Non-pigmented ciliary epithelial cell (primary cell): Measurements from ENCODE around the gene WIPF2.
A peak's percentile ranks its signal among the peaks of the same experiment; 100 is the strongest.

Experiments
- DNase-seq: peaks from one replicate; pipeline ENCODE4 v3.0.0-alpha.2; 2010; ENCODE audit warnings: low read depth

The WIPF2 gene

DNA sequence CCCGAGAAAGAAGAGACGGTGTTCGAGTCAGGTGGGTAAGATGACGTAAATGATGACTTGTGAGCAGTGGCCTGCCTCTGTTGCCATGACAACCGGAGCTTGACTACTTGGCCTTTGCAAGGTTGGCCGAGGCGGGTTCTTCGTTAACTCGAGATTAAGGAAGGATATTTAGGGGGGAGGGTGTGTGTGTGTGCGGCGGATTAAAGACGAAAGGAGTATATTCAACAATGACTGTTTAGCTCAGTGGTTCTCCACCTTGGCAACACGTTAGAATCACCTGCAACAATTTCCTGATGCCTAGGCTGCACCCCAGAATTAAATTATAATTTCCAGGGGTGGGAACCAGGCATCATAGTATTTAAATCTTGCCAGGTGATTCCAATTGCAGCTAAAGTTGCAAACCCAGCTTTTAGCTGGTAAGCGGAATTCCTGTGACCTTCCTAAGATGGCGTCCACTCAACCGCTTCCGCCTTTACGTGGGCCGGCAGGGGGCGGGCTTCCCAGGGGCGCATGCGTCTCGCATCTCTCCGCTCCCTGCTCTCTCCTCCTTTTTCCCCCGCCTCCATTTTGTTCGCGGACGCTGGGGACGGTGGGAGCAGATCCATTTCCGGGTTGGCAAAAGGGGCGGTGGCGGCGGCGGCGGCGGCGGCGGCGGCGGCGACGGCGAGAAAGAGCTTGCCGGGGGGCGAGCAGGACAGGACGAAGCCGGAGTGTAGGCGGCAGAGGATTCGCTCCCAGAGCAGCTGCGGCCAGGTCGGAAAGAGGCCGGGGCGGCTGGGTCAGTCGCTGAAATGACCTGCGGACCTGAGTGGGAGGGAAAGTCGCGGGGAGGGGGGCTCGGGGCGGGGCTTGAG is at the start of gene WIPF2:
Gene WIPF2, plus strand, starts transcription at position 565 of the 854 bp plus-strand sequence. CDS start 37,156 bp downstream, outside the sequence.
- DNase-seq, result peak; percentile 83

- no peak for DNase-seq
Observed at GRCh38 chr17:40170325-40170724, 48.8 kb upstream of the WIPF2 start.

- no peak for DNase-seq
Observed at GRCh38 chr17:40171750-40172149, 47.4 kb upstream of the WIPF2 start.

DNA sequence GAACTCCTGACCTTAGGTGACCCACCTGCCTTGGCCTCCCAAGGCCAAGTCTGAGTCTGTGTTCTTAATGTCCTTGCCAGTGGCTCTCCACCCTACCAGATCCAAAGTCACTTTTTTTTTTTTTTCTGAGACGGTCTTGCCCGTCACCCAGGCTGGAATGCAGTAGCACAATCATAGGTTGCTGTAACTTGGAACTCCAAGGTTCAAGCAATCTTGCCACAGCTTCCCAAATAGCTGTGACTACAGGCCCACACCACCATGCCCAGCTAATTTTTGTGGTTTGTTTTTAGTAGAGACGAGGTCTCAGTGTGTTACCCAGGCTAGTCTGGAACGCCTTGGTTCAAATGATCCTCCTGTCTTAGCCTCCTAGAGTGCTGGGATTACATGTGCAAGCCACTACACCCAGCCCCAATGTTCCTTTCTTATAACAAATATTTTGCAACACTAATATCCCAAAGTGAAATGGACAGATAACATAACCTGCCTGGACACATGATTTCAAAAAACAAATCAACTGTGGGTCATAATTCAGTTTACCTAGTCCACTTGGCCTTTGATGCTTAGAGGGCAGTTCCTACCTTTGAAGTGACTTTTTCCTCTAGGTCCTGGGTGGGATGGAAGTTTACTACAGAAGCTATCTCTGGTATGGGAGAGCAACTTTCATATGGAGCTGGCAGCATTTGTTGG is 45.9 kb upstream of the WIPF2 start:
- no peak for DNase-seq

GRCh38 chr17:40173778-40174135 is 45.3 kb upstream of the WIPF2 start:
- DNase-seq, result no peak

- no peak for DNase-seq
Observed at GRCh38 chr17:40174514-40174913, 44.6 kb upstream of the WIPF2 start.

DNA sequence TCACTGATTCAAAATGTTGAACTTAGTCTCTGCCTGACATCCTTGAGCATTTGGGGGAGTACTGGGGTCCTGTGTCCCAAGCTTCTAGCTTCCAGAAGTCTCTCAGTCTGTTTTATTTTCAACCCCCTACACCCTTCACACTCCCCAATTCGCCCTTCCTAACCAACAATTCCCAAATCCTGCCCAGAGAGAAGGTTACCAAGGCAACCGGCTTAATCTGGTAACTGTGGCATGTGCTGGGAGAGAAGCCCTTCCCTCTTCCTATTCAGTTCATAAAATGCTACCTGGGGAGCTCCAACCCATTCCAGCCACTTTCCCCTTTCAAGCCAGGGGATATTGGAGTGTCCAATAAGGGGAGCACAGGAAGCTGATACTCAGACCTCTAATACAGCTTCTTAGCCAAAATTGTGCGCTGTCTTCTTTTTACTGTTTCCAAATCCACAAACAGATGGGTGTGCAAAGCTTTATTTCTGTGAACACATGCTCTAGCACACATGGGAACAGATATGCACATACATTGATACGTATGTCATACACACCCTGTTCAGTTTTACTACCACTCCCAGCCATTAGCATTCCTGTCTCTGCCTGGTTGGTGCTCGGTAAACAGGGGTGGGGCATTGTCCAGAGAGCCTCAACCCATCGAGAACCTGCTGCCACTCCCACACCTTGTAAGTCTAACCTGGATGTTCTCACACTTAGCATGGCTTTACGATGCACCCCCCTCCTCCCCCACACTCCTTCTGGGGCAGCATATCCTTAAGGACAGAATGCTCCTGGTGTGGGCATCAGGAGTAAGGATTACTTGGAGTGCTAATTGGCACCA is 43.0 kb upstream of the WIPF2 start:
- DNase-seq, result no peak

GRCh38 chr17:40176754-40177110 is 42.4 kb upstream of the WIPF2 start:
- no peak for DNase-seq

- no peak for DNase-seq
Observed at GRCh38 chr17:40177275-40177874, 41.7 kb upstream of the WIPF2 start, which contains the start of gene RAPGEFL1. Gene RAPGEFL1, plus strand, starts transcription at chr17:40177470. Its CDS starts 392 bp downstream, at chr17:40177862.

- DNase-seq, result no peak
Observed at GRCh38 chr17:40178021-40178601, 41.0 kb upstream of the WIPF2 start.

DNA sequence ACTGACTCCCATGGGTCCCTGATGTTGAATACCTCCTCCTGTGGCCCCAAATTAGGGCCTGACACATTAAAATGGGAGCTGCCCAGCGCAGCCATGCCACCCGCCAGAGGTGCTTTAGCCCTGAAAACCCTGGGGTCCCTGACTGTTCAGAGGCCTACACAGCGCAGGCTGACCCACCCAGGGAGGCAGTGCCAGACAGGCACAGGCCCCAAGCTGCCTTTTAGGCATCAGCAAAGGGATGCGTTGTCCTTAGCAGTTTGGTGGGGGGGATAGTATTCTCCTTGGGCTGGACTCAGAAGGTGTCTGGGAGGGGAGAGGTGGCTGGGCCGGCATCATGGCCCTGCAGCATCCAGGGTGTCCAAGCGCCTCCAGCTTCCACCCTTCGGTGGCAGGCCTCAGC is 40.4 kb upstream of the WIPF2 start:
- DNase-seq, result no peak

DNA sequence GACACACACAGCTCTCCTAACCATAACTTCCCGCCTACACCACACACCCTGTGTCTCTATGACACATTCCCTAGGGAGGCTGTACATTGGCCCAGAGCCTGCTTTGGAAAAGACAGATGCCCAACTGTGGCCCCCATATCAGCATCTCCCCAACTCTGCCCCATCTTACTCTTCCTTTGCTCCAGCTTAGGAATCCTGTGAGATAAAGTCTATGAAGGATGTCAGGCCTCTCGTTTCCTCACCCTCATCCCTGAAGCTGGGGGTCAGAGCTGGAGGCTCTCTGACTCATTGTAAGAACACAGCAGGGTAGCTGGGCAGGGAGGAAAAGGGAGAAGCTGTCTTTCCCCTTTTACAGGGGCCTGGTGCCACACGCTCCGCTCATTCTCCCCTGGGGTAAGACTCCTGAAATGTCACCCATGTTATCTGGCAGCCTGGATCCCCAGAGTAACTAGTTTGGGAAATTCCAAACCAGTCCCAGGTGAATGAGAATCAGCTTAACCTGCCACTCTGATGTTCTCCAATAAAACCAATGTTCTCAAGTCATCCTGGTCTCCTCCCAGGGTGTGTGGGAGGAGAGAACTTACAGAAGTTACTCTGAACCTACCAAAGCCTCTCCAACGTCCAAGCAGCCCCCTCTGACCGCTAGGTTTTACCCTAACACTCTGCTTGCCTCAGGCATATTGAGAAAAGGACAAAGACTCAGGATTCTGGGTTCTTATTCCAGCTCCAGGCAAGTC is 39.0 kb upstream of the WIPF2 start:
- DNase-seq, result no peak

GRCh38 chr17:40180694-40181093 is 38.4 kb upstream of the WIPF2 start:
- no peak for DNase-seq

DNA sequence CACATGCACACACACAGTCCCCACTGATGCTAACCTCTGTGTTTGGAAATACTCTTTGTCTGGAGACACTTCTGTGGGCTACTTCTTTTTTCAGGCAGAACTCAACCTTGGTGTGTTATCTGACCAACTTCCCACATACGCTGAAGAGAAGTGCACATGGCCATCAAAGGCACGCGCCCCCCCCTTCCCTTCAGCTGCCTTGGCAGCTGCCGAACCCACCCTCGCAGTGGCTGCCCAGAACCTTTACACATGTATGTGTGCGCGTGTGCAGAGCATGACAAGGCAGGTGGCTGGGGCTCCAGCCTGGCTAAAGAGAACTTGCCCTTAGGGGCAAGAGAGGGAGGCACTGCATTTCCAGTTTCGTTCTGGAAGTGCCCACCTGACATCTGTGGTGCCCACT is 37.9 kb upstream of the WIPF2 start:
- DNase-seq, result no peak

DNA sequence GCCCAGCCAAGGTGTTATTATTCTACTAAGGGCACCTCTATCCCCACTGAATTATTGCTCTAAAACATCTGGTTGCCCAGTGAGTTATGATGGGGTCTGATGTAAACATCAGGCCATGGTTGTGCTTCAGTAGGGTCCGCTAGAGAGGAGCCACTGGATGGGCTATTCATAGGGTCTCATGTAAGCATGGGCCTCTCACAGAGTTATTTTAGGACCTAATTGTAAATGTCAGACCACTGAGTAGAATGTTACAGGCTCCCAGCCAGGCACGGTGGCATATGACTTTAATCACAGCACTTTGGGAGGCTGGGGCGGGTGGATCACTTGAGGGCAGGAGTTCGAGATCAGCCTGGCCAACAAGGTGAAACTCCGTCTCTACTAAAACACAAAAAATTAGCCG is 36.5 kb upstream of the WIPF2 start:
- no peak for DNase-seq

DNA sequence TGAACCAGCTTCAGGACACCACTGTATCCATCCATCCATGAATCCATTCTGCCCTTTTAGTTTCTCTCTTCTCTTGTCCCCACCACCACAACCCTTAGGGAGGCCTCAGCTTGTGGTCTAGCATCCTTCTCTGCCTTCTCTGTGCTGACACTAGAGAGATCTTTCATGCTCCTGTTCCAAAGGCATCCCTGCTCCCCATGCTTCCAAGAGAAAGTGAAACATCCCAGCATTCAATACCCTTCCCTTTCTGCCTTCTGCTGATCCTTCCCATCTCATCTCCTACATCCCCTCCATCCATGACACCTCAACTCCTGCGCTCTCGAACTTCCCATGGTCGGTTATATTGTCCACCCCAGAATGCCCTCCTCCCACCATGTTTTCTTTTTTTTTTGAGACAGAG is 31.9 kb upstream of the WIPF2 start:
- no peak for DNase-seq

GRCh38 chr17:40188694-40189093 is 30.4 kb upstream of the WIPF2 start:
- DNase-seq, result no peak

DNA sequence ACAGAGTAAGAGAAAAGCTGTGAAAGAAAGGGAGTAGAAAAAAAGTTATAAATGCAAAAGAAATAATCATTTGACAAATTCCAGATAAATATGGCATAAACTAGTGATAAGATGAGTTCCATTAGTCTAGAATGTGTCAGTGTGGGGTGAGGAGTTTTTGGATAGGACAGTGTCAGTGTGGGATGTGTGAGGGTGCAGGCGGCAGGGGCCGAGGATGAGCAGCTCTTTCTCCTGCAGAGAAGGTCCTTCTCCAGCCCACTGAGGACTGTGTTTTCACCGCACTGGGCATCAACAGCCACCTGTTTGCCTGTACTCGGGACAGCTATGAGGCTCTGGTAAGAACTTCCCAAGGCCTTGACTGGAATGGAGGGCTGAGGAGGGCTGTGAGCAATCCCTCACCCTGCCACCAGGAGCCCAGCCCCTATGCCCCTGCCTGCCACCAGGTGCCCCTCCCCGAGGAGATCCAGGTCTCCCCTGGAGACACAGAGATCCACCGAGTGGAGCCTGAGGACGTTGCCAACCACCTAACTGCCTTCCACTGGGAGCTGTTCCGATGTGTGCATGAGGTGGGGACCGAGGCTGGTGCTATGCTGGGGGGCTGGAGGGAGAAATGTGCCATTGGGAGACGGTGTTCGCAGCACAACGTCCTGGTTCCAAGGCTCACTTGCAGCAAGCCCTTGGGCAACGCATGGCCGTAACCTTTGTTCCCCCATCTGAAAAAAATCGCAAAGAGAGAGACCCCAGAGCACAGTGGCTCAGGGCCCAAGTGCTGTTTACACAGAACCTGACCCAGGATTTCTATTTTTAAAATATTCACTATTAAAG is 28.7 kb upstream of the WIPF2 start:
- DNase-seq, result no peak

DNA sequence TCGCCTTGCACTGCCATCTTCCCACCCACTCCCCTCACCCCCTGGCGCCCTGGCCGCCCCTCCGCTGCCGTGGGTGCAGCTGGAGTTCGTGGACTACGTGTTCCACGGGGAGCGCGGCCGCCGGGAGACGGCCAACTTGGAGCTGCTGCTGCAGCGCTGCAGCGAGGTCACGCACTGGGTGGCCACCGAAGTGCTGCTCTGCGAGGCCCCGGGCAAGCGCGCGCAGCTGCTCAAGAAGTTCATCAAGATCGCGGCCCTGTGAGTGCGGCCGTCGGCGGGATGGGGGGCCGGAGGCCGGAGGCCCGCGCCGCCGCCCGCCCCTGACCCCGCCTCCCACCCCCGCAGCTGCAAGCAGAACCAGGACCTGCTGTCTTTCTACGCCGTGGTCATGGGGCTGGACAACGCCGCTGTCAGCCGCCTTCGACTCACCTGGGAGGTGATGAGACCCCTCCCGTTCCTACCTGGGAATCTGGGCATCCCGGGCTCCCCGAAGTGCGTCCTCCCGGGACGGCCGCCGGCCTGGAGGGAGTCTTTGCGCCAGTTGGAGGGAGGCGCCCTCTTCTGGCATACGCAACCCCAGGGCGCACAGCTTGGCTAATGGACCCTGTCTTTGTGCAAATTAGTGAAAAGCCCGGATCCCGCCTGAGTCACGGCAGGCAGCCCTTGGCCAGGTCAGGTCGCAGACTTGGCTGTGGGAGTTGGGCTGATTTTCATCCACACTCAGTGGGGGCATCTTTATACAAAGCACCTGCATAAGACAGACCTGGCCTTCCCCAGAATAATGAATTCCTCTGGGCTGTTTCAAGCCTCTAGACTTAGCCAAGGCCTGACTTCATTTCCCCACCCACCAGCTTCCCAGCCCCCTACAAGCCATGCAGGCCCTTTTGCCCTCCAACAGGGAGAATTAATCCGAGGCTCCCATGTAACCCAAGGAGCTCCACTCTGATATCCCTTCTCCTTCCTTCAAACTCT is 27.6 kb upstream of the WIPF2 start:
- no peak for DNase-seq
